ENCODE data around the gene SMNDC1. TPM values are rescaled to one million over a fixed set of nuclear protein-coding genes. Genes with fewer than 3 reads are reported as not detected.
"Not testable (repeated sequence)": the region's sequence is repeated elsewhere in the genome, so short reads cannot be mapped to it uniquely, and the experiment has no call there.

SMNDC1 gene
- polyA plus RNA-seq, 3 donors from 2014 or later, result 12.3 to 26.4 (median 16.3) TPM

DNA sequence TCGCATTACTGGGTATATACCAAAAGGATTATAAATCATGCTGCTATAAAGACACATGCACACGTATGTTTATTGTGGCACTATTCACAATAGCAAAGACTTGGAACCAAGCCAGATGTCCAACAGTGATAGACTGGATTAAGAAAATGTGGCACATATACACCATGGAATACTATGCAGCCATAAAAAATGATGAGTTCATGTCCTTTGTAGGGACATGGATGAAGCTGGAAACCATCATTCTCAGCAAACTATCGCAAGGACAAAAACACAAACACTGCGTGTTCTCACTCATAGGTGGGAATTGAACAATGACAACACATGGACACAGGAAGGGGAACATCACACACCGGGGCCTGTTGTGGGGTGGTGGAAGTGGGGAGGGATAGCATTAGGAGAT, 56.9 kb downstream of the SMNDC1 start:
- H3K27ac Mint-ChIP-seq; DNase-seq; H3K4me3 Mint-ChIP-seq; H3K4me1 Mint-ChIP-seq; H3K9me3 Mint-ChIP-seq; H3K27me3 Mint-ChIP-seq (ENCODE audit: low read depth in 3 of 3): not testable (repeated sequence)
- H3K36me3 Mint-ChIP-seq, result peaks cover 6 to 11% (median 7%) of the 10 kb centered on the region in 3 donors

GRCh38 chr10:110244550-110244949, 60.2 kb downstream of the SMNDC1 start:
- peaks cover 0 to 8% (median 5%) of the 10 kb centered on the region in 3 donors for H3K27me3 Mint-ChIP-seq (ENCODE audit: low read depth in 3 of 3)
- no peak for DNase-seq
- H3K4me3 Mint-ChIP-seq, result no peak overlapping the region
- no peak overlapping the region for H3K27ac Mint-ChIP-seq
- peaks cover 0 to 2% (median 0%) of the 10 kb centered on the region in 6 donors for H3K9me3 Mint-ChIP-seq
- peaks cover 8 to 14% of the 10 kb centered on the region in 2 donors for H3K4me1 Mint-ChIP-seq
- peaks cover 6 to 11% (median 7%) of the 10 kb centered on the region in 3 donors for H3K36me3 Mint-ChIP-seq

DNA sequence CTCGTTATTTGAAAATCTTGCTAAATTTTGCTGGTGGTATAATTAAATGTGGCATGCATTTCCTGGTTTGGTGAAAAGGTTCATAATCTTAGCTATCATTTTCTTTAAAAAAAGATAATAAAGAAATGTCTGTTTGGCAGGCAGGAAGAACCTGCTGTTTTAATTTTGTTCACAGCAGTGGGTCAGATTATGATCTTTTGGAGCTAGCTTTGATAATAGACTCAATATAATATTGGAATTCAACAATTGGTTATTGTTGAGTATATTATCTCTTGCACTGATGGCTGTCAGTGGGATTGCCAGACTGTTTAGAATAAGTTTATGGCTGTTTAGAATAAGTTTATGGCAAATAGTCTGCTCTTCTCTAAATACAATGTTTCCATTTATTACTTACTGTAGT, 62.2 kb downstream of the SMNDC1 start:
- no peak for DNase-seq
- Mint-ChIP-seq H3K4me1 (peaks cover 8 to 14% of the 10 kb centered on the region in 2 donors), H3K27me3 (ENCODE audit: low read depth in 3 of 3) (peaks cover 0 to 10% (median 2%) of the 10 kb centered on the region in 3 donors), H3K4me3 (no peak overlapping the region), H3K9me3 (peaks cover 0 to 2% (median 0%) of the 10 kb centered on the region in 6 donors), H3K36me3 (peaks cover 6 to 16% (median 11%) of the 10 kb centered on the region in 3 donors), H3K27ac (peak overlapping the region in 1 of 6 donors; percentile 73)

DNA sequence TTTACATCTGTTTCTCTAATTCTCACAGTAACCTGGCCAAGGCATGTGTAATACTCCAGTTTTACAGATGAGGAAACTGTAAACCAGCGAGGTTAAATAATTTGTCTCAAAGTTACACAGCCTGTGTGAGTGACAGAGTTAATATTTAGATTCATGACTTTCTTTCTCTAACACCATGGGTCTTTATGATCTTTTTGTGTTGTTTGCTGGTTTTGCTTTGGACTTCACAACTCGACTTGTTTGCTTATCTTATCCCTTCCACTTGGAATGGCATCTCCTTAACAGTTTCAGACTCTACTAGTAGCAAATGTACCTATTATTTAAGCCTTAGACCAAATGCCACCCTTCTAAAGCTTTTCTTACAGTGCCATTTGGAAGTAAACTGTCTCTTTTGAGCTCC, 62.9 kb downstream of the SMNDC1 start:
- no peak for DNase-seq
- Mint-ChIP-seq H3K4me3 (peak overlapping the region in 1 of 5 donors; percentile 68), H3K27me3 (ENCODE audit: low read depth in 3 of 3) (peaks cover 0 to 10% (median 2%) of the 10 kb centered on the region in 3 donors), H3K4me1 (peaks cover 8 to 14% of the 10 kb centered on the region in 2 donors), H3K9me3 (no peaks in the 10 kb centered on the region), H3K27ac (peak overlapping the region in 2 of 6 donors; percentile 55 to 73), H3K36me3 (peaks cover 6 to 16% (median 11%) of the 10 kb centered on the region in 3 donors)

DNA sequence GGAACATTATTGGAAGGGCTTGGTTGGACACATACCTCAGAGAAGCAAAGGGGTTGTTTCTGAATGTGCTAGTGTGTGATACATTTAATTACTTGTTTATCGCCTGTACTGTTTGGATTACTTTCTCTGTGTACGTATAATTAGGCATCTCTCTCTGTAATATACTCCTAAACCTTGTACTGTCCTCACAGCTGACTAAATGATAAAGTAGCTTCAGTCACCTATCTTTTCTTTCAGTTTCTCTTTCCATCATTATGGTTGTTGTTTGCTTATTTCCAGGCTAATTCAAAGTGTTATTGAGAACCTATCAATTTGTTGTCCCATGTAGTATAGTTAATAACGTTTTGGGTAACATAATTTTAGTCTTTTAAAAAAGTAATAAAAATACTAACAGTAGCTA, 63.3 kb downstream of the SMNDC1 start:
- Mint-ChIP-seq H3K36me3 (peaks cover 6 to 12% (median 11%) of the 10 kb centered on the region in 3 donors), H3K9me3 (no peaks in the 10 kb centered on the region), H3K27me3 (ENCODE audit: low read depth in 3 of 3) (peaks cover 0 to 9% (median 2%) of the 10 kb centered on the region in 3 donors), H3K27ac (peak overlapping the region in 2 of 6 donors; percentile 8 to 39), H3K4me3 (peak overlapping the region in 1 of 5 donors; percentile 72), H3K4me1 (peaks cover 8 to 14% of the 10 kb centered on the region in 2 donors)
- DNase-seq, result peak in 1 of 3 donors; percentile 10

Other genes starting within 250 kb of the SMNDC1 start
- gene MXI1, start 97.3 kb downstream of the SMNDC1 start, polyA plus RNA-seq, result 10 to 100 TPM in 1 of 3 donors, 1 to 10 TPM in 2; 7.1 to 11.4 (median 9.7) TPM
- gene DUSP5, start 193.0 kb upstream of the SMNDC1 start, polyA plus RNA-seq, result 1 to 10 TPM; 2.9 to 4.5 (median 2.9) TPM